ENCODE data around the gene VAV3. TPM values are rescaled to one million over a fixed set of nuclear protein-coding genes. Genes with fewer than 3 reads are reported as not detected.

The VAV3 gene
- total RNA-seq, 2 experiments from 2014 or later, result 5.5 to 5.6 TPM

DNA sequence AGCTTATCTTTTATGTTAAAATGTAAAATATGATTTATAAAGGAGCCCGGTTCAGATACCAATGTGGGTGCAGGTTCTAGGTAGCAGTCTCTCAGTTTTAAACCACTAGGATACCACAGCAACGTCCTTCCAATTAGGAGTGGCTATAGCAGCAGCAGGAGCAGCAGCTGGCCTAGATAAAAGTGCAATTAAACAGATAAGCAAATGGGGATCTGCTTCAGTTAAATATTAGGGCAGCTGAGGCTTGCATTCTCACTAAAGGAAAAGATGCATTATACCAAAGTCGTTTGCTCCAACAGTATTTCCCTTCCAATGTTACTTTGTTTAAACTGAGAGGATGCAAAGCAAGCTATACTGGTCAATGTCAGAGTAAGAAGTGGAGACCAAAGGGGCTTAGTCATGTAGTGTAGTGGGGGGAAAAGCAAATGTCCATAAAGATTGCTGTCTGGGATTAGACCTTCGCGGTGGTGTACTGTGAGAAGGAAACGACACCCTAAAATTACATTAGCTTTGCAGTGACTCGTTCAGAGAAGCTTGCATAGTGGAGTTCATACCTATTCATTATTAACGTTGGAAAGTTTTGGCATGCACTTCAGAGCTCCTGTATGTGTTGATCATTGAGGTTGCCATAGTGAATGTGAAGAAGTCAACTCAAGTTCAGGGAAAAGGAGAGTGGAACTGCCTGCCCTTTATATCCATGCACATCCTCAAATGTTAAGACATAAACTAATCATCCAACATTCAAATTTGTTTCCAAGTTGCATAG, 272.2 kb downstream of the VAV3 start:
- no peak for DNase-seq
- Histone ChIP-seq H3K4me1 (ENCODE audit: insufficient read depth, low read length) (no peaks in the 10 kb centered on the region), H3K4me3 (ENCODE audit: low read length) (no peak overlapping the region), H3K27ac (ENCODE audit: low read depth in 1 of 2, low read length in 2 of 2) (no peak overlapping the region), H3K36me3 (ENCODE audit: insufficient read depth, low read length) (no peaks in the 10 kb centered on the region), H3K9me3 (ENCODE audit: control insufficient read depth in 1 of 2, insufficient read depth in 1 of 2, low read length in 2 of 2) (no peaks in the 10 kb centered on the region), H3K27me3 (ENCODE audit: control insufficient read depth in 1 of 2, insufficient read depth in 2 of 2, low read length in 2 of 2) (no peaks in the 10 kb centered on the region)
- TF ChIP-seq, protein P1, sequence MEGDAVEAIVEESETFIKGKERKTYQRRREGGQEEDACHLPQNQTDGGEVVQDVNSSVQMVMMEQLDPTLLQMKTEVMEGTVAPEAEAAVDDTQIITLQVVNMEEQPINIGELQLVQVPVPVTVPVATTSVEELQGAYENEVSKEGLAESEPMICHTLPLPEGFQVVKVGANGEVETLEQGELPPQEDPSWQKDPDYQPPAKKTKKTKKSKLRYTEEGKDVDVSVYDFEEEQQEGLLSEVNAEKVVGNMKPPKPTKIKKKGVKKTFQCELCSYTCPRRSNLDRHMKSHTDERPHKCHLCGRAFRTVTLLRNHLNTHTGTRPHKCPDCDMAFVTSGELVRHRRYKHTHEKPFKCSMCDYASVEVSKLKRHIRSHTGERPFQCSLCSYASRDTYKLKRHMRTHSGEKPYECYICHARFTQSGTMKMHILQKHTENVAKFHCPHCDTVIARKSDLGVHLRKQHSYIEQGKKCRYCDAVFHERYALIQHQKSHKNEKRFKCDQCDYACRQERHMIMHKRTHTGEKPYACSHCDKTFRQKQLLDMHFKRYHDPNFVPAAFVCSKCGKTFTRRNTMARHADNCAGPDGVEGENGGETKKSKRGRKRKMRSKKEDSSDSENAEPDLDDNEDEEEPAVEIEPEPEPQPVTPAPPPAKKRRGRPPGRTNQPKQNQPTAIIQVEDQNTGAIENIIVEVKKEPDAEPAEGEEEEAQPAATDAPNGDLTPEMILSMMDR (IDR thresholded peaks at IDR 0.05), result no peak
- Mint-ChIP-seq H3K4me3 (no peak overlapping the region), H3K36me3 (ENCODE audit: low read depth) (no peaks in the 10 kb centered on the region), H3K27ac (no peak overlapping the region), H3K9me3 (no peaks in the 10 kb centered on the region), H3K27me3 (no peaks in the 10 kb centered on the region), H3K4me1 (ENCODE audit: low read depth) (no peaks in the 10 kb centered on the region)
- ATAC-seq (ENCODE audit: poor library complexity), result no peak
- intact Hi-C loops (cut with DNase I, micrococcal nuclease), result no loop called here
- ChIA-PET POLR2A (no interaction called here), CTCF (no interaction called here)

DNA sequence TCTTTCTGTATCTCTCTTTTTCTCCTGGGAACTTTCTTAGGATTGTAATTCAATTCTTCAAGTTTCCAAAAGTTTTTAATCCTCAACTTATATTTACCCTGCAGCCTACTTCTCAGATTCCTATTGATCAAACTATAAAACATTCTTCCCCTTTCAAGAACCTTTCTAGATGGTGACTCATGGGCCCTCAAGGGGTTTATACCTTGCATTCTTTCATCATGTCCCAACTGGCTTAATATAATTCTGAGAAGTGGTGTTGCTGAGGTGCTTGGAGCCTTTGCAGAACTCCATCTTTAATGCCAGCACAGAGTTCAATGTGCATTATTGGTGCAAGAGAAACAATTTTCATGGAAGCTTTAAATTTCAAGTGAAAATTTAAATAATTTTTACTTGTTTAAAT, 273.4 kb downstream of the VAV3 start:
- Mint-ChIP-seq H3K27ac (no peak overlapping the region), H3K4me3 (no peak overlapping the region), H3K4me1 (ENCODE audit: low read depth) (no peaks in the 10 kb centered on the region), H3K27me3 (no peaks in the 10 kb centered on the region), H3K36me3 (ENCODE audit: low read depth) (no peaks in the 10 kb centered on the region), H3K9me3 (no peaks in the 10 kb centered on the region)
- ATAC-seq (ENCODE audit: poor library complexity) (no peak), DNase-seq (no peak)
- ChIA-PET CTCF (no interaction called here), POLR2A (no interaction called here)
- TF ChIP-seq, protein P1 (IDR thresholded peaks at IDR 0.05), result no peak
- no peak overlapping the region for H3K27ac ChIP-seq (ENCODE audit: low read depth in 1 of 2, low read length in 2 of 2)
- H3K27me3 ChIP-seq (ENCODE audit: control insufficient read depth in 1 of 2, insufficient read depth in 2 of 2, low read length in 2 of 2), result no peaks in the 10 kb centered on the region
- H3K4me1 ChIP-seq (ENCODE audit: insufficient read depth, low read length), result no peaks in the 10 kb centered on the region
- H3K36me3 ChIP-seq (ENCODE audit: insufficient read depth, low read length), result no peaks in the 10 kb centered on the region
- H3K4me3 ChIP-seq (ENCODE audit: low read length), result no peak overlapping the region
- no peaks in the 10 kb centered on the region for H3K9me3 ChIP-seq (ENCODE audit: control insufficient read depth in 1 of 2, insufficient read depth in 1 of 2, low read length in 2 of 2)
- intact Hi-C loops (cut with DNase I, micrococcal nuclease), result no loop called here

DNA sequence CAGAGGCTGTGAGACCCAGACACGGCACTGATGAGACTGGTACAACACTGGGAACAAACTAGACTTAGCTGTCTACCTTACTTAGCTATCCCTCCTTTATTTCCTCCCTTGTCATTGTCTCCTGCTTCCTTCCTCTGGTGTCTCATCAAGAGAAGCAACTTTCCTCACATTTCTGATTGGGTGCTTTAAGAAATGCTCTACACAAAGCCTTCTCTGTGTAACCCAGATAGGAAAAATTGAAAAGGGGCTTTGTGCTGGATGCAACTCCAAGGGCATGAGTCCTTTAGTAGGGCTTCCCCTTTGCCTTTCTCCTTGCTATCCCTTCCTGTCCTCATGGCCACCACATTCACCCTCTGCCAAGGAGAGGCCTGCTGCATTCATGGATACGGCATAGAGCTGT, 274.5 kb downstream of the VAV3 start:
- no peak for ATAC-seq (ENCODE audit: poor library complexity)
- TF ChIP-seq, protein P1 (IDR thresholded peaks at IDR 0.05), result no peak
- H3K4me3 Mint-ChIP-seq, result no peak overlapping the region
- intact Hi-C loops (cut with DNase I, micrococcal nuclease), result no loop called here
- no peak overlapping the region for H3K27ac Mint-ChIP-seq
- ChIA-PET POLR2A (no interaction called here), CTCF (no interaction called here)
- no peaks in the 10 kb centered on the region for H3K27me3 Mint-ChIP-seq
- Histone ChIP-seq H3K27me3 (ENCODE audit: control insufficient read depth in 1 of 2, insufficient read depth in 2 of 2, low read length in 2 of 2) (no peaks in the 10 kb centered on the region), H3K36me3 (ENCODE audit: insufficient read depth, low read length) (no peaks in the 10 kb centered on the region), H3K4me1 (ENCODE audit: insufficient read depth, low read length) (no peaks in the 10 kb centered on the region), H3K4me3 (ENCODE audit: low read length) (no peak overlapping the region), H3K9me3 (ENCODE audit: control insufficient read depth in 1 of 2, insufficient read depth in 1 of 2, low read length in 2 of 2) (no peaks in the 10 kb centered on the region), H3K27ac (ENCODE audit: low read depth in 1 of 2, low read length in 2 of 2) (no peak overlapping the region)
- H3K4me1 Mint-ChIP-seq (ENCODE audit: low read depth), result no peaks in the 10 kb centered on the region
- H3K36me3 Mint-ChIP-seq (ENCODE audit: low read depth), result no peaks in the 10 kb centered on the region
- H3K9me3 Mint-ChIP-seq, result no peaks in the 10 kb centered on the region
- DNase-seq, result no peak

Measured in CD4-positive, alpha-beta T cell (primary cell).